ACC112 (cell line): ENCODE data around the gene DNAJB4.

Source experiments
- H2AFZ ChIP-seq: fragments of 200-600 bp; sonication (generic); one replicate; pipeline ENCODE4 v1.6.0; 2017; ENCODE audit warnings: antibody characterized with exemption, low read length; ENCODE audit not compliant: unreplicated experiment
- H3K27ac ChIP-seq: fragments of 200-600 bp; sonication (generic); 2 replicates; pipeline ENCODE4 v1.5.1; 2014; ENCODE audit warnings: low read depth, mild to moderate bottlenecking, antibody characterized with exemption, low read length, moderate library complexity
- H3K27me3 ChIP-seq: fragments of 200-600 bp; sonication (generic); 2 replicates; pipeline ENCODE4 v1.6.1; 2014; ENCODE audit warnings: mild to moderate bottlenecking, antibody characterized with exemption, low read length, moderate library complexity, mixed read lengths; ENCODE audit not compliant: insufficient read depth
- H3K36me3 ChIP-seq: fragments of 200-600 bp; sonication (generic); 2 replicates; pipeline ENCODE4 v1.6.1; 2016; ENCODE audit warnings: mild to moderate bottlenecking, antibody characterized with exemption, low read length, moderate library complexity, mixed read lengths; ENCODE audit not compliant: insufficient read depth
- H3K4me1 ChIP-seq: fragments of 200-600 bp; sonication (generic); one replicate; pipeline ENCODE4 v1.6.1; 2016; ENCODE audit warnings: low read length, mixed read lengths; ENCODE audit not compliant: insufficient read depth, unreplicated experiment, control insufficient read depth
- H3K4me3 ChIP-seq: fragments of 200-600 bp; sonication (generic); 2 replicates; pipeline ENCODE4 v1.5.1; 2014; ENCODE audit warnings: mild to moderate bottlenecking, low read depth, low read length
- H3K79me2 ChIP-seq: fragments of 200-600 bp; sonication (generic); one replicate; pipeline ENCODE4 v1.6.0; 2016; ENCODE audit warnings: low read length; ENCODE audit not compliant: control insufficient read depth, unreplicated experiment, insufficient read depth

DNAJB4 gene

GRCh38 chr1:78048446-78048845 is 43.7 kb downstream of the DNAJB4 start:
- H3K27ac ChIP-seq: no peak overlapping the region
- H3K4me3 ChIP-seq: no peak overlapping the region
- no peak overlapping the region for H2AFZ ChIP-seq
- H3K4me1 ChIP-seq: no peaks in the 10 kb centered on the region
- H3K27me3 ChIP-seq: peaks cover 29% of the 10 kb centered on the region
- H3K36me3 ChIP-seq: no peaks in the 10 kb centered on the region
- no peaks in the 10 kb centered on the region for H3K79me2 ChIP-seq

DNA sequence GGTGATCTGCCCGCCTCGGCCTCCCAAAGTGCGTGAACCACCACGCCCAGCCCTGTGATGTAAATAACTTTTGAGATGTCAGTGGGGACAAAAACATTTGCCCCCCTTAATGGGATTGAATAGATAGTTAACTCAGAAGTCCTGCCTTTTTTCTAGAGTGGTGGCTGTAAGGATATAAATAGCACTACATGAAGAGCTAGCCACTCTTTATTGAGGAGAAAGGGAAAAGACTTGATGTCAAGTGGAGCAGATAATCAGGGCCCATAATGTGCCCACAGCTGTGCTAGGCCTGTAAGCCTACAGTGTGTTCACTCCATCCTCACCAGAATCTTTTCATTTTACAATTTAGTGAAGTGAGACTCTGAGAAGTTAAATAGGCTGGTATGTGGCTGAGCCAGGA is 44.7 kb downstream of the DNAJB4 start:
- Histone ChIP-seq H2AFZ (no peak overlapping the region), H3K36me3 (no peaks in the 10 kb centered on the region), H3K27ac (no peak overlapping the region), H3K4me1 (peaks cover under 1% of the 10 kb centered on the region), H3K27me3 (peaks cover 28% of the 10 kb centered on the region), H3K4me3 (no peak overlapping the region), H3K79me2 (no peaks in the 10 kb centered on the region)

DNA sequence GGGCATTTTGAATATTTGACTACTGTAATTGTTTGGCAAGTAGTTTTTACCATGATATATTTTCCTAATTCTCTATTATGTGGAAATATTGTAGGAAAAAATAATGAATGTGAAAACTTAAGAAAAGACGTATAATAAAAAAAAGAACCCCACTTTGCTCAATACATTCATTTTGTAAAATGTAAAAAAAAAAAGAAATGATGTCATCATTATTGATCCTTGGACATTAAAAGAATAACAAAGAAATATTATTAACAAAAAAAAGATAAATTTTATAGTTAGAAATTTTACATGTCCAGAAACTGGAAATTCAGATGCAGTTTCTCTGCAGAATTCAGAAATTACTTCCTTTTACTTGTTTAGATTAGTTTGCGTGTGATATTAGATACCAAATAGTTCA is 46.3 kb downstream of the DNAJB4 start:
- Histone ChIP-seq H2AFZ (no peak overlapping the region), H3K36me3 (no peaks in the 10 kb centered on the region), H3K27ac (no peak overlapping the region), H3K27me3 (peaks cover 12% of the 10 kb centered on the region; the same call in 1 of the 2 replicates), H3K79me2 (no peaks in the 10 kb centered on the region), H3K4me3 (no peak overlapping the region), H3K4me1 (peaks cover 5% of the 10 kb centered on the region)

GRCh38 chr1:78052685-78053405 is 48.1 kb downstream of the DNAJB4 start:
- peaks cover 5% of the 10 kb centered on the region for H3K4me1 ChIP-seq
- no peak overlapping the region for H3K27ac ChIP-seq
- no peaks in the 10 kb centered on the region for H3K36me3 ChIP-seq
- no peaks in the 10 kb centered on the region for H3K27me3 ChIP-seq
- no peaks in the 10 kb centered on the region for H3K79me2 ChIP-seq
- no peak overlapping the region for H2AFZ ChIP-seq
- no peak overlapping the region for H3K4me3 ChIP-seq

DNA sequence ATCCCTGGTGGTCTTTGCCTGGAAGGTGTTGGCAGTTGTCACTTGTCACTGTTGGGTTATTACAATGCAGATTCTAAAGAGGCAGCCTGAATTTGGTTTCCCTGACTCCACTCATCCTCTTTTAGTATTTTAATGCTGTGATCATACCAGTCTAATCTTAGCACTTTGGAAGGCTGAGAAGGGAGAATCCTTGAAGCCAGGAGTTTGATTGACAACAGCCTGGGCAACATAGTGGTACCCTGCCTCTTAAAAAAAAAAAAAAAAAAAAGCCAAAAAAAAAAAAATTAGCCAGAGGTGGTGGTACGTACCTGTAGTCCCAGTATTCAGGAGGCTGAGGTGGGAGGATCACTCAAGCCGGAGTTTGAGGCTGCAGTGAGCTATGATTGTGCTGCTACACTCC is 48.8 kb downstream of the DNAJB4 start:
- Histone ChIP-seq H3K4me3 (no peak overlapping the region), H3K27me3 (no peaks in the 10 kb centered on the region), H3K27ac (no peak overlapping the region), H3K4me1 (peaks cover 8% of the 10 kb centered on the region), H2AFZ (no peak overlapping the region), H3K36me3 (no peaks in the 10 kb centered on the region), H3K79me2 (no peaks in the 10 kb centered on the region)

- no peaks in the 10 kb centered on the region for H3K79me2 ChIP-seq
- H3K4me1 ChIP-seq: peaks cover 13% of the 10 kb centered on the region
- no peaks in the 10 kb centered on the region for H3K27me3 ChIP-seq
- H3K36me3 ChIP-seq: no peaks in the 10 kb centered on the region
- H3K27ac ChIP-seq: no peak overlapping the region
- peak overlapping the region; percentile 41 for H2AFZ ChIP-seq
- H3K4me3 ChIP-seq: no peak overlapping the region
Observed at GRCh38 chr1:78054559-78054958, 49.8 kb downstream of the DNAJB4 start.

GRCh38 chr1:78054972-78055371 is 50.2 kb downstream of the DNAJB4 start:
- H3K4me3 ChIP-seq: no peak overlapping the region
- H3K79me2 ChIP-seq: no peaks in the 10 kb centered on the region
- peaks cover 13% of the 10 kb centered on the region for H3K4me1 ChIP-seq
- no peak overlapping the region for H3K27ac ChIP-seq
- no peaks in the 10 kb centered on the region for H3K27me3 ChIP-seq
- H3K36me3 ChIP-seq: no peaks in the 10 kb centered on the region
- peak overlapping the region; percentile 41 for H2AFZ ChIP-seq

- H3K79me2 ChIP-seq: no peaks in the 10 kb centered on the region
- peaks cover 13% of the 10 kb centered on the region for H3K4me1 ChIP-seq
- H3K36me3 ChIP-seq: no peaks in the 10 kb centered on the region
- H2AFZ ChIP-seq: no peak overlapping the region
- H3K27ac ChIP-seq: no peak overlapping the region
- no peaks in the 10 kb centered on the region for H3K27me3 ChIP-seq
- no peak overlapping the region for H3K4me3 ChIP-seq
Observed at GRCh38 chr1:78055565-78056132, 50.9 kb downstream of the DNAJB4 start.

- no peak overlapping the region for H3K4me3 ChIP-seq
- peak overlapping the region; percentile 57 for H2AFZ ChIP-seq
- peaks cover 21% of the 10 kb centered on the region for H3K4me1 ChIP-seq
- no peaks in the 10 kb centered on the region for H3K36me3 ChIP-seq
- no peaks in the 10 kb centered on the region for H3K27me3 ChIP-seq
- no peaks in the 10 kb centered on the region for H3K79me2 ChIP-seq
- H3K27ac ChIP-seq: peak overlapping the region; percentile 12; the same call in 1 of the 2 replicates
Observed at GRCh38 chr1:78058670-78059069, 53.9 kb downstream of the DNAJB4 start.

DNA sequence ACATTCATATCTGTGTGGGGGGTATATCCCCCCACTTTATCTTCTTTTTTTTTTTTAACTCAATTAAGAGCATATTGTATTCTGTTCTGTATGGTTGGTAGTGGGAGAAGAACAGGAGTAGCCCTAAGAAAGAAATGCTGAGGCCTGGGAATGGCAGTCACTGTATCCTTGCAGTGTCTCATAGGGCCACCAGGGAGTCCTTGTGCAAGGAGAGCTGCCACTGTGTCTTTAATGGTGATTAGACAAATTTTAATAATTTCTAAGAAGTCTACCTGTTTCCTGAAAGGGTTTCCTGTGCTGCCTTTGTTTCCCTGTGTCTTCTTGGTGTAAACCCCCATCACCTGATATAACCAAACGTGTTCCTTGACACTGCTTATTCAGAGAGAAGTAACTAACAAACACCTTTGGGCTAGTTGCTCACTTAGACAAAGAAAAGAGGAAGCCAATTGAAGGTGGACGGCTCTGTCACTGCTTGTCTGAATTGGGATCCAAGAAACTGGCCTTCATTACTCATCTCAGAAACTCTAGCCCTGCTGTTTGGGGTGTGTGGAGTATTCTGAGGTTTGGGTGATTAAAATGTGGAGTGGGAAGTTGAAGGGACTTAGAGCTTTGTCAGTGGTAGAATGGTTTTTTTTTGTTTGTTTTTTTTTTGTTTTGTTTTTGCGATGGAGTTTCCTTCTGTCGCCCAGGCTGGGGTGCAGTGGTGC is 56.3 kb downstream of the DNAJB4 start:
- no peaks in the 10 kb centered on the region for H3K79me2 ChIP-seq

More for the DNA sequence above, 56.3 kb downstream of the DNAJB4 start:
- Histone ChIP-seq H2AFZ (no peak overlapping the region), H3K27me3 (no peaks in the 10 kb centered on the region), H3K27ac (peak overlapping the region; percentile 75), H3K36me3 (no peaks in the 10 kb centered on the region), H3K4me3 (no peak overlapping the region), H3K4me1 (peaks cover 16% of the 10 kb centered on the region)
